Transverse colon (tissue), 4 donors: Measurements from ENCODE around the gene KRTAP10-1. TPM values are rescaled to one million over a fixed set of nuclear protein-coding genes. Genes with fewer than 3 reads are reported as not detected.

Experiments used
- DNase-seq: peaks from one replicate; pipeline ENCODE4 v3.0.0-alpha.2; 2019
- H3K27ac ChIP-seq, 4 donors: fragments of 200-600 bp; sonication (generic); 2 replicates each; pipeline ENCODE4 v1.5.1; 2016 to 2018; ENCODE audit warnings: inconsistent platforms in 4 of 4
- H3K27me3 ChIP-seq: fragments of 200-600 bp; sonication (generic); 2 replicates; pipeline ENCODE4 v1.5.1; 2017; ENCODE audit warnings: inconsistent platforms
- H3K36me3 ChIP-seq, 4 donors: fragments of 200-600 bp; sonication (generic); 2 replicates each; pipeline ENCODE4 v1.5.1; 2017 to 2019; ENCODE audit warnings: inconsistent platforms in 4 of 4
- H3K4me1 ChIP-seq, 4 donors: fragments of 200-600 bp; sonication (generic); 2 replicates each; pipeline ENCODE4 v1.5.1; 2017 to 2020; ENCODE audit warnings: inconsistent platforms in 4 of 4
- H3K4me3 ChIP-seq, 4 donors: fragments of 200-600 bp; sonication (generic); 1 replicate in 1 of 4; 2 replicates in 3 of 4; pipeline versions ENCODE4 v1.5.1 to v1.6.1; 2017 to 2019; ENCODE audit warnings: inconsistent platforms in 4 of 4
- H3K9me3 ChIP-seq, 2 donors: fragments of 200-600 bp; sonication (generic); 2 replicates each; pipeline ENCODE4 v1.5.1; 2017 to 2019; ENCODE audit warnings: inconsistent platforms in 2 of 2
- EP300 ChIP-seq: sonication (generic); formaldehyde crosslinking; IDR thresholded peaks from one replicate; pipeline ENCODE4 v1.6.1; 2017; ENCODE audit warnings: antibody characterized with exemption, low read depth
- POLR2A ChIP-seq: fragments of 450-650 bp; IDR thresholded peaks from one replicate; pipeline ENCODE4 v1.6.1; 2016; ENCODE audit warnings: antibody characterized with exemption, mild to moderate bottlenecking, moderate library complexity
- POLR2AphosphoS5 ChIP-seq, 3 donors: sonication (generic); formaldehyde crosslinking; IDR thresholded peaks; one replicate each; pipeline ENCODE4 v1.6.1; 2016; ENCODE audit warnings: antibody characterized with exemption in 3 of 3
- WGBS, 2 donors: methylation state at CpG; one replicate each; pipeline ENCODE4 v1.1.5; 2018; ENCODE audit warnings: low coverage in 1 of 2; 5-methylcytosine and 5-hydroxymethylcytosine counted together
- in situ Hi-C, 4 donors: fragments of 200-750 bp; cut with MboI; loops; one replicate each; pipeline versions ENCODE4 v1.15.0 to v1.15.1; 2017; ENCODE audit warnings: low sequenced_read_pairs in 3 of 4, low pct_ligation_motif_present in 1 of 4, low pct_unique_long_range_greater_than_20kb in 1 of 4
- intact Hi-C: fragments of 100-400 bp; cut with DNase I; formaldehyde crosslinking; loops from one replicate; pipeline ENCODE4 v1.15.1; 2023; ENCODE audit warnings: low total_unique reads
- total RNA-seq, 4 donors: library from RNA; depleted of rRNA; stranded (reverse); fragments of >200 nt; gene quantifications; one replicate each; pipeline ENCODE4 v1.1.0, GENCODE V29; 2016
- TF ChIP-seq, protein P1 (sequence below), 5 experiments: fragments of 200-600 bp in 3 of 5; fragments of 450-650 bp in 2 of 5; sonication (generic) in 3 of 5; IDR thresholded peaks; 1 replicate in 2 of 5; 2 replicates in 3 of 5; pipeline ENCODE4 v1.5.1; 2016 to 2017; ENCODE audit warnings: antibody characterized with exemption in 5 of 5, inconsistent platforms in 3 of 5, mild to moderate bottlenecking in 2 of 5, moderate library complexity in 1 of 5

Gene KRTAP10-1
- total RNA-seq, 4 donors from 2014 or later, result not detected

DNA sequence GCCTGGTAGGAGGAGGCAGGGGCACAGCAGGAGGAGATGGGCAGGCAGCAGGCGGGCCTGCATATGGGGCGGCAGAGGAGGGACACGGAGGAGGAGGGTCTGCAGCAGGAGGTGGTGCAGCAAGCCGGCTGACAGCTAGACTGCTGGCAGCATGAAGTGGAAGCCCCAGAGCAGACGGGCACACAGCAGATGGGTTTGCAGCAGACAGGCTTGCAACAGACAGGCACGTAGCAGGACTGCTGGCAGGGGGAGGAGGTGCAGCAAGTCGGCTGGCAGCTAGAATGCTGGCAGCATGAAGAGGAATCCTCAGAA is 39.8 kb upstream of the KRTAP10-1 start:
- Histone ChIP-seq H3K27ac (no peak overlapping the region), H3K36me3 (no peaks in the 10 kb centered on the region), H3K27me3 (peaks cover 1% of the 10 kb centered on the region), H3K9me3 (peaks cover 9 to 12% of the 10 kb centered on the region in 2 donors), H3K4me1 (peaks cover 0 to 4% (median under 1%) of the 10 kb centered on the region in 4 donors), H3K4me3 (no peak overlapping the region)
- TF ChIP-seq POLR2A (no peak), POLR2AphosphoS5 (IDR thresholded peaks at IDR 0.05) (no peak), EP300 (no peak)
- TF ChIP-seq, protein P1, sequence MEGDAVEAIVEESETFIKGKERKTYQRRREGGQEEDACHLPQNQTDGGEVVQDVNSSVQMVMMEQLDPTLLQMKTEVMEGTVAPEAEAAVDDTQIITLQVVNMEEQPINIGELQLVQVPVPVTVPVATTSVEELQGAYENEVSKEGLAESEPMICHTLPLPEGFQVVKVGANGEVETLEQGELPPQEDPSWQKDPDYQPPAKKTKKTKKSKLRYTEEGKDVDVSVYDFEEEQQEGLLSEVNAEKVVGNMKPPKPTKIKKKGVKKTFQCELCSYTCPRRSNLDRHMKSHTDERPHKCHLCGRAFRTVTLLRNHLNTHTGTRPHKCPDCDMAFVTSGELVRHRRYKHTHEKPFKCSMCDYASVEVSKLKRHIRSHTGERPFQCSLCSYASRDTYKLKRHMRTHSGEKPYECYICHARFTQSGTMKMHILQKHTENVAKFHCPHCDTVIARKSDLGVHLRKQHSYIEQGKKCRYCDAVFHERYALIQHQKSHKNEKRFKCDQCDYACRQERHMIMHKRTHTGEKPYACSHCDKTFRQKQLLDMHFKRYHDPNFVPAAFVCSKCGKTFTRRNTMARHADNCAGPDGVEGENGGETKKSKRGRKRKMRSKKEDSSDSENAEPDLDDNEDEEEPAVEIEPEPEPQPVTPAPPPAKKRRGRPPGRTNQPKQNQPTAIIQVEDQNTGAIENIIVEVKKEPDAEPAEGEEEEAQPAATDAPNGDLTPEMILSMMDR (IDR thresholded peaks at IDR 0.05), result no peak
- WGBS, 2 donors, result 62 to 100% methylated on average over 3 to 7 of the region's 7 CpGs
- DNase-seq, result no peak
- intact Hi-C loops (no loop called here), in situ Hi-C loops (loop anchor here in 2 of 4 donors (25.0 kb wide), 1 partner anchor 108 kb away; the partner anchor contains the start of genes KRTAP10-12 (in 2 of the 2) and KRTAP12-1 (in 2 of the 2))

- 76% methylated on average over 18 of the region's 22 CpGs; no CpG with 5 or more reads in 1 of the 2 donors for WGBS, 2 donors
- DNase-seq, result no peak
- in situ Hi-C loops, result loop anchor here in 2 of 4 donors (25.0 kb wide), 1 partner anchor 108 kb away; the partner anchor contains the start of genes KRTAP10-12 (in 2 of the 2) and KRTAP12-1 (in 2 of the 2)
Observed at GRCh38 chr21:44579056-44579832, 39.2 kb upstream of the KRTAP10-1 start.

GRCh38 chr21:44578371-44579055 is 38.5 kb upstream of the KRTAP10-1 start:
- intact Hi-C loops, result no loop called here
- Histone ChIP-seq H3K9me3 (peaks cover 9 to 12% of the 10 kb centered on the region in 2 donors), H3K27ac (no peak overlapping the region), H3K36me3 (no peaks in the 10 kb centered on the region), H3K4me3 (no peak overlapping the region), H3K27me3 (peaks cover 4% of the 10 kb centered on the region), H3K4me1 (peaks cover 0 to 11% (median 8%) of the 10 kb centered on the region in 4 donors)
- DNase-seq, result no peak
- 80 to 93% methylated on average over 1 to 17 of the region's 17 CpGs for WGBS, 2 donors
- in situ Hi-C loops, result loop anchor here in 2 of 4 donors (25.0 kb wide), 1 partner anchor 109 kb away; the partner anchor contains the start of genes KRTAP10-12 (in 2 of the 2) and KRTAP12-1 (in 2 of the 2)
- TF ChIP-seq POLR2A (no peak), EP300 (no peak), POLR2AphosphoS5 (IDR thresholded peaks at IDR 0.05) (no peak)
- TF ChIP-seq, protein P1 (IDR thresholded peaks at IDR 0.05), result no peak

More at GRCh38 chr21:44579056-44579832, 39.2 kb upstream of the KRTAP10-1 start:
- Histone ChIP-seq H3K36me3 (no peaks in the 10 kb centered on the region), H3K9me3 (peaks cover 9 to 12% of the 10 kb centered on the region in 2 donors), H3K27me3 (peaks cover 4% of the 10 kb centered on the region), H3K4me3 (no peak overlapping the region), H3K4me1 (peaks cover 0 to 9% (median 6%) of the 10 kb centered on the region in 4 donors), H3K27ac (no peak overlapping the region)
- no peak for TF ChIP-seq POLR2AphosphoS5 (IDR thresholded peaks at IDR 0.05)
- no peak for TF ChIP-seq EP300
- TF ChIP-seq, protein P1 (IDR thresholded peaks at IDR 0.05), result no peak
- TF ChIP-seq POLR2A, result no peak
- intact Hi-C loops, result no loop called here

- peaks cover 4% of the 10 kb centered on the region for H3K27me3 ChIP-seq
- no peaks in the 10 kb centered on the region for H3K36me3 ChIP-seq
- intact Hi-C loops (no loop called here), in situ Hi-C loops (loop anchor here in 2 of 4 donors (25.0 kb wide), 1 partner anchor 111 kb away; the partner anchor contains the start of genes KRTAP10-12 (in 2 of the 2) and KRTAP12-1 (in 2 of the 2))
- peaks cover 0 to 11% (median 8%) of the 10 kb centered on the region in 4 donors for H3K4me1 ChIP-seq
- no peak overlapping the region for H3K4me3 ChIP-seq
- WGBS, 2 donors, result 65 to 79% methylated on average over 5 to 8 of the region's 10 CpGs
- DNase-seq, result no peak
- TF ChIP-seq, protein P1 (IDR thresholded peaks at IDR 0.05), result no peak
- TF ChIP-seq POLR2AphosphoS5 (IDR thresholded peaks at IDR 0.05), result no peak
- no peak for TF ChIP-seq EP300
- TF ChIP-seq POLR2A, result no peak
- H3K9me3 ChIP-seq, result peaks cover 3 to 4% of the 10 kb centered on the region in 2 donors
- no peak overlapping the region for H3K27ac ChIP-seq
Observed at GRCh38 chr21:44576025-44576420, 36.0 kb upstream of the KRTAP10-1 start.
